Stomach (tissue), 9 donors: ENCODE data around the gene GRB2. TPM values are rescaled to one million over a fixed set of nuclear protein-coding genes. Genes with fewer than 3 reads are reported as not detected.

Experiments used
- DNase-seq, 2 donors: peaks; one replicate each; pipeline versions ENCODE4 v3.0.0 to v3.0.0-alpha.2; 2013 to 2019
- H3K27ac ChIP-seq, 5 donors: fragments of 200-600 bp in 4 of 5; sonication (generic) in 4 of 5; one replicate each; pipeline ENCODE4 v1.5.1; 2013 to 2019; ENCODE audit warnings: mild to moderate bottlenecking in 1 of 5, moderate library complexity in 1 of 5
- H3K27me3 ChIP-seq, 3 donors: fragments of 200-600 bp; sonication (generic); one replicate each; pipeline ENCODE4 v1.5.1; 2017 to 2019; ENCODE audit warnings: mixed run types in 1 of 3
- H3K36me3 ChIP-seq, 4 donors: fragments of 200-600 bp; sonication (generic); 1 replicate in 3 of 4; 2 replicates in 1 of 4; pipeline ENCODE4 v1.5.1; 2016 to 2019
- H3K4me1 ChIP-seq, 4 donors: fragments of 200-600 bp; sonication (generic); one replicate each; pipeline ENCODE4 v1.5.1; 2016 to 2019
- H3K4me3 ChIP-seq, 4 donors: fragments of 200-600 bp; sonication (generic) in 3 of 4; one replicate each; pipeline ENCODE4 v1.5.1; 2016 to 2019; ENCODE audit warnings: mild to moderate bottlenecking in 1 of 4
- H3K9me3 ChIP-seq, 4 donors: fragments of 200-600 bp; sonication (generic); one replicate each; pipeline ENCODE4 v1.5.1; 2016 to 2019
- CTCF ChIP-seq, 7 experiments: fragments of 450-650 bp in 4 of 7; fragments of 200-600 bp in 3 of 7; sonication (generic) in 3 of 7; IDR thresholded peaks; one replicate each; pipeline ENCODE4 v1.5.1; 2016 to 2019; ENCODE audit warnings: antibody characterized with exemption in 7 of 7, control low read depth in 2 of 7, mild to moderate bottlenecking in 1 of 7
- EP300 ChIP-seq: sonication (generic); formaldehyde crosslinking; IDR thresholded peaks from one replicate; pipeline ENCODE4 v1.6.1; 2017; ENCODE audit warnings: antibody characterized with exemption
- POLR2A ChIP-seq, 4 donors: fragments of 450-650 bp; IDR thresholded peaks; one replicate each; pipeline ENCODE4 v1.6.1; 2016; ENCODE audit warnings: antibody characterized with exemption in 4 of 4, control low read depth in 2 of 4, mild to moderate bottlenecking in 1 of 4, moderate library complexity in 1 of 4
- POLR2AphosphoS5 ChIP-seq, 3 donors: sonication (generic); formaldehyde crosslinking; IDR thresholded peaks; one replicate each; pipeline ENCODE4 v1.6.1; 2016; ENCODE audit warnings: antibody characterized with exemption in 3 of 3
- WGBS, 5 donors: extraction: QIAGEN DNeasy Blood & Tissue Kit in 3 of 5; methylation state at CpG; one replicate each; pipeline versions ENCODE4 v1.1.5 to v1.1.7; 2013 to 2018; 5-methylcytosine and 5-hydroxymethylcytosine counted together
- intact Hi-C: fragments of 100-400 bp; cut with DNase I; formaldehyde crosslinking; loops from one replicate; pipeline ENCODE4 v1.15.1; 2023; ENCODE audit warnings: low total_unique reads
- polyA plus RNA-seq, 3 donors: library from polyadenylated mRNA; stranded (reverse); fragments of 200-250 nt; gene quantifications; one replicate each; pipeline ENCODE4 v1.2.3, GENCODE V29; 2013
- total RNA-seq, 5 donors: library from RNA; depleted of rRNA; stranded (reverse); fragments of >200 nt; gene quantifications; one replicate each; pipeline versions ENCODE4 v1.1.0 to v1.2.3, GENCODE V29; 2014 to 2016
- donor health status: healthy with polysubstance abuse.
- donor health status: Bipolar disorder and iron deficiency.
- donor health status: healthy.

GRB2 gene
- total and polyA plus RNA-seq, 8 donors = 32.5 to 488 (median 96.6) TPM

DNA sequence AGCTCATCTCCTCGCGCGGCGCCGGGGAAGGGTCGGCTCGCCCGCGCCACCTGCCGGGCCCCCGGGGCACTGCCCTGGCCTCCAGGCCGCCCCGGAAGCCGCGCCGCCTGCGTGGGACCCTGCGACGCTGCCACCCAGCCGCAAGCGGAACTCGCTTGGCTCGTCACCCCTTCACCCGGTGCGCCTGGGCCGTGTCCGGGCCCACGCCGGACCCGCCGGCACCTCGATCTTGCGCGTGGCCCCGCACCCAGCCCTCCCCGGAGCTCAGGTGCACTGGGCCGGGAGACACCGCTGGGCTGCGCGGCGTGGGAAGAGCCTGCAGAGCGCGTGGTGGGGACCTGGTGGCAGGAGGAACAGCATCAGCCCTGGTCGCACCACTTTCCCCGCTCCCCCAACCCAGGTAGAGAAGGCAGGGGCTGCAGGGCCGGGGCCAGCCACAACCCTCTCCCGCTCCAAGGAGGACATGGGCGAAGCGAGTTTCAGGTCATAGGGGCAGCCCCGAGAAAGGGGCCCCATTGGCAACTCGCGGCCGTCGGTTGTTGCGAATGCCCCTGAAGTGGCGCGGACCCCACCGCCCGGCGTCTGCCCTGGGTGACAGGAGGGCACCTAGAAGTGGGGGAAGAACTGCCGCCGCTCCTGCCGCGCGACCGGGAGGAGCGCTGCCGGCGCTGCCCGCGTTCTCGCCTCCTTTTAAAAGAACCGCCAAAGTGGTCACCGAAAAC, 134.1 kb downstream of the GRB2 start:
- TF ChIP-seq POLR2AphosphoS5 (IDR thresholded peaks at IDR 0.05) (peak in 1 of 3 donors; percentile 60), CTCF (IDR thresholded peaks at IDR 0.05) (peak in 4 of 7 experiments; percentile 51 to 97 (median 82)), POLR2A (IDR thresholded peaks at IDR 0.05) (no peak), EP300 (no peak)
- WGBS, 5 donors = 0 to 1% (median 0%) methylated on average over 22 to 74 of the region's 74 CpGs
- DNase-seq = peak; percentile 87 to 95
- Histone ChIP-seq H3K9me3 (no peaks in the 10 kb centered on the region), H3K4me3 (peak overlapping the region; percentile 92 to 97 (median 94)), H3K27me3 (no peaks in the 10 kb centered on the region), H3K4me1 (peaks cover 17 to 61% (median 37%) of the 10 kb centered on the region in 4 donors), H3K36me3 (peaks cover 8 to 25% (median 18%) of the 10 kb centered on the region in 4 donors), H3K27ac (peak overlapping the region; percentile 87 to 100 (median 97))
- intact Hi-C loops = no loop called here

GRCh38 chr17:75270966-75271232, 134.6 kb downstream of the GRB2 start, which contains the start of gene MIF4GD:
Gene MIF4GD (minus strand): TSS chr17:75271231. CDS start chr17:75270195, 1,036 bp downstream.
- intact Hi-C loops = no loop called here
- Histone ChIP-seq H3K27ac (peak within 1 kb of the TSS; percentile 87 to 100 (median 97)), H3K36me3 (peaks cover 13 to 30% (median 23%) of the 10 kb centered on the region in 4 donors), H3K27me3 (no peaks in the 10 kb centered on the region), H3K9me3 (no peaks in the 10 kb centered on the region), H3K4me1 (peaks cover 17 to 65% (median 37%) of the 10 kb centered on the region in 4 donors), H3K4me3 (peak within 1 kb of the TSS; percentile 92 to 97 (median 94))
- no peak for TF ChIP-seq CTCF (IDR thresholded peaks at IDR 0.05)
- TF ChIP-seq EP300 = no peak
- no peak for TF ChIP-seq POLR2A (IDR thresholded peaks at IDR 0.05)
- no peak for TF ChIP-seq POLR2AphosphoS5 (IDR thresholded peaks at IDR 0.05)
- WGBS, 5 donors = 0 to 1% (median 1%) methylated on average over 3 to 39 of the region's 39 CpGs; no CpG with 5 or more reads in 1 of the 5 donors
- no peak for DNase-seq

GRCh38 chr17:75270218-75270965, 135.1 kb downstream of the GRB2 start:
- peak overlapping the region; percentile 92 to 97 (median 94) for H3K4me3 ChIP-seq

More at GRCh38 chr17:75270218-75270965, 135.1 kb downstream of the GRB2 start:
- Histone ChIP-seq H3K9me3 (no peaks in the 10 kb centered on the region), H3K4me1 (peaks cover 17 to 65% (median 37%) of the 10 kb centered on the region in 4 donors), H3K36me3 (peaks cover 18 to 32% (median 28%) of the 10 kb centered on the region in 4 donors), H3K27ac (peak overlapping the region; percentile 87 to 100 (median 97)), H3K27me3 (no peaks in the 10 kb centered on the region)
- peak; percentile 66 to 90 for DNase-seq
- TF ChIP-seq POLR2A (IDR thresholded peaks at IDR 0.05) = no peak
- peak in 1 of 7 experiments; percentile 47 for TF ChIP-seq CTCF (IDR thresholded peaks at IDR 0.05)
- peak in 1 of 3 donors; percentile 50 for TF ChIP-seq POLR2AphosphoS5 (IDR thresholded peaks at IDR 0.05)
- 0 to 2% (median 1%) methylated on average over 11 to 47 of the region's 47 CpGs for WGBS, 5 donors
- intact Hi-C loops = no loop called here
